Immature natural killer cell (primary cell): ENCODE measurements around the gene CDC42BPA. TPM values are rescaled to one million over a fixed set of nuclear protein-coding genes. Genes with fewer than 3 reads are reported as not detected.
A peak's percentile ranks its signal among the peaks of the same experiment; 100 is the strongest.

ENCODE experiments used
- DNase-seq, 3 donors: peaks; one replicate each; pipeline ENCODE4 v3.0.0; 2022; ENCODE audit warnings: mixed read lengths in 1 of 3
- H3K27ac Mint-ChIP-seq, 6 donors: one replicate each; pipeline ENCODE4 v1.8.0; 2020; ENCODE audit warnings: mixed read lengths in 6 of 6, mild to moderate bottlenecking in 5 of 6, inconsistent platforms in 4 of 6, moderate library complexity in 3 of 6
- H3K27me3 Mint-ChIP-seq, 3 donors: one replicate each; pipeline ENCODE4 v1.8.0; 2020 to 2021; ENCODE audit warnings: low read depth in 3 of 3, mild to moderate bottlenecking in 3 of 3, mixed read lengths in 3 of 3, moderate library complexity in 3 of 3, inconsistent platforms in 1 of 3
- H3K36me3 Mint-ChIP-seq, 3 donors: one replicate each; pipeline ENCODE4 v1.8.0; 2020; ENCODE audit warnings: mixed read lengths in 3 of 3, inconsistent platforms in 2 of 3, mild to moderate bottlenecking in 2 of 3
- H3K4me1 Mint-ChIP-seq, 2 donors: one replicate each; pipeline ENCODE4 v1.8.0; 2020; ENCODE audit warnings: inconsistent platforms in 2 of 2, mild to moderate bottlenecking in 2 of 2, mixed read lengths in 2 of 2, moderate library complexity in 1 of 2
- H3K4me3 Mint-ChIP-seq, 5 donors: one replicate each; pipeline ENCODE4 v1.8.0; 2020; ENCODE audit warnings: mild to moderate bottlenecking in 5 of 5, mixed read lengths in 5 of 5, inconsistent platforms in 3 of 5, moderate library complexity in 3 of 5
- H3K9me3 Mint-ChIP-seq, 6 donors: one replicate each; pipeline ENCODE4 v1.8.0; 2020; ENCODE audit warnings: mild to moderate bottlenecking in 6 of 6, mixed read lengths in 6 of 6, inconsistent platforms in 4 of 6, moderate library complexity in 3 of 6
- polyA plus RNA-seq, 3 donors: library from polyadenylated mRNA; unstranded; fragments of 300-500 nt; fragmentation: Illumina TruSeq; gene quantifications; one replicate each; pipeline ENCODE4 v1.2.3, GENCODE V29; 2021

CDC42BPA gene
- polyA plus RNA-seq, 3 donors from 2014 or later = 0.13 to 0.67 TPM; not detected in 1

DNA sequence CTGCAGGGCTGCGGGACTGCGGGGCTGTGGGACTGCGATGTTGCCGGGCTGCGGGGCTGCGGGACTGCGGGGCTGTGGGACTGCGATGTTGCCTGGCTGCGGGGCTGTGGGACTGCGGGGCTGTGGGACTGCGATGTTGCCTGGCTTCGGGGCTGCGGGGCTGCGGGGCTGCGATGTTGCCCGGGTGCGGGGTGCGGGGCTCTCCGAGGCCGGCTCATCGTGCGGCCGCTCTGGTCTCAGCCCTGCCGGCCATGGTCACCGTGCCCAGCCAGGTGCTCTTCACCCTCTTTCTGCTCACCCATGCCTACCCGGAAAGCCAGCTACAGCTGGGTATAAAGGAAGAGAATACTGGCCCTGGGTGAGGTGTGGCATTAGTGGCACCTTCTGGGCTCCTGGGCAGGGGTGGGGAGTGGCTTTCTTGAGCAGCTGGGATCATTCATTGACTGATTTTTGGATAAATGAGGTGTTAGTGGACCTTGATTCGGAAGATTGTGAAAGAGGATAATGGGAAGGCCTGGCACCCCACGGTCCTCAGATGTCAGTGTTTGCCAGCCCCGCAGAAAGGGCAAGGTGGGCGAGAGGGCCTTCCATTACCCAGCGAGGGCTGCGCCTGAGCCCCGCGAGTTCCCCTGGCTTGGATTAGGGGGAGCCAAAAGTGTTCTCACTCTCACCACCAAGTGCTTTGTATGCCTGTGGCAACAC lies 341.9 kb downstream of the CDC42BPA start:
- Mint-ChIP-seq H3K4me3 (no peak overlapping the region), H3K4me1 (peaks cover 2 to 8% of the 10 kb centered on the region in 2 donors), H3K27me3 (peaks cover 0 to 4% (median 0%) of the 10 kb centered on the region in 3 donors), H3K9me3 (peaks cover 0 to 4% (median 0%) of the 10 kb centered on the region in 6 donors), H3K36me3 (peaks cover 7 to 8% (median 8%) of the 10 kb centered on the region in 3 donors), H3K27ac (no peak overlapping the region)
- DNase-seq = no peak

DNA sequence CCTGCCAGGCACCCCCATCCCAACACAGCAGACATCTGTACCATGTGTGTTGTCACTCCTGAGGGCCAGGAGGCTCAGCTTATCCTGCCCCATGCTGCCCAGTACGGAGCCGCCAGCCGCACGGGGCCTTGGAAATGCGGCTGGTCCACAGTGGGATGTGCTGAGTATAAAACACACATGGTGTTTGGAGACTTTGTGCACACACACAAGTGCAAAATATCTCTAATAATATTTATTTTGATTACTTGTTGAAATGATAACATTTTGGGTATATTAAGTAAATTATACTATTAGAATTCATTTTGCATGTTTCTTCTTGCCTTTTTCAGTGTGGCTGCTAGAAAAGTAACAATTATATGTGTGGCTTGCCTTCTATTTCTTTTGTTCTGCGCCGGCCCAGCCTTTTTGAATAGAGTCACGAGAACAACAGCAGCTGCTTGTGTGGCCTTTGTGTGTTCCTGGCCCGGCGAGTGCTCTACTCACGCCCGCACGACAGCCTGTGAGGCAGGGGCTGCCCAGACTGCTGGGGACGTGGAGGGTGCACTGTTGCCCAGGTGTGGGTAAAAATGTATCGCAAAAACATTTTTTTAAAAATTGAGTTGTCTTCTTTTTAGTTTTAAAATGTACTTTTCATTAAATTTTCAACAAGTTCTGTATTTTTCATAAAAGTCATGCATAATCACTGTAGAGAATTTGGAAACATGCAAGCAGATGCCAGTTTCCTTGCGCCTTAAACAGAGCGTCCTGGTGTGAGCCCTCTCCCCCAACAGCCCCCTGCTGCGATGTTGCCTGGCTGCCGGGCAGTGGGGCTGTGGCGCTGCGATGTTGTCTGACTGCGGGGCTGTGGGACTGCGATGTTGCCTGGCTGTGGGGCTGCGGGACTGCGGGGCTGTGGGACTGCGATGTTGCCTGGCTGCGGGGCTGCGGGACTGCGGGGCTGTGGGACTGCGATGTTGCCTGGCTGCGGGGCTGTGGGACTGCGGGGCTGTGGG lies 342.7 kb downstream of the CDC42BPA start:
- Mint-ChIP-seq H3K36me3 (peaks cover 7 to 8% (median 8%) of the 10 kb centered on the region in 3 donors), H3K27ac (no peak overlapping the region), H3K4me3 (no peak overlapping the region)

DNA sequence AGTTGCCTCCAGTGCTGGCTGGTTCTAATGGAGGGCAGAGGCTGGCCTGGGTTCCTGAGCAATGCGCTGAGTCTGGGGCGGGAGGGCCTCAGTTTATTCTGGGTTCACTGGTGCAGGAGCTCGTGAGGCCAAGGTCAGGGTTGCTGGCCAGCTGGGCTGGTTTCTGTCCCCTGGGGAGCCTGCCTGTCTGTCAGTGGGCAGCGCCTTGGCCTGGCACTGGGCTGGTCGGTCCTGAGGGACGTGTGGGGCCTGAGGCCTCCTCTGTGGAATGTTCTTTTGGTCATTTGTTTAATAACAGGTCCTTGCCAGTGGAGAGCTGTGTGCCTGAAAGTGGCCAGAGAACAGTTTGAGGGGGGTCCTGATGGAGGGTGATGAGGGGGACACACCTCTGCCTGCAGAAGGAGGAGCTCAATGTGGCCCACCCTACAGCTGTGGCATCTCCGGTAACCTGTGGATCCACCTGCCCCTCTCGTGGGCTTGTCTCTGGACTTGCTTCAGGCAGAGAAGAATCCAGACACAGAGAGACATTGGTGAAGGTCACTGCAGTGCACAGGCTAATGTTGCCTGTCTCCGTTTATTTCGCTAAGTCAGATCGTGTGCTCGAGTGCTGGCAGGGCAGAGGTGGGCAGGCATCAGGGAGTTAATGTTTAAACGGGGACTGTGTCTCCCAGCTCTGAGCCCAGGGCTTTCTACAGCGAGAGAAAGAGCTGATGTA lies 343.6 kb downstream of the CDC42BPA start:
- Mint-ChIP-seq H3K4me3 (no peak overlapping the region), H3K4me1 (peaks cover 2 to 9% of the 10 kb centered on the region in 2 donors), H3K27ac (peak overlapping the region in 1 of 6 donors; percentile 58), H3K27me3 (peaks cover 0 to 4% (median 0%) of the 10 kb centered on the region in 3 donors), H3K36me3 (peaks cover 7 to 8% (median 8%) of the 10 kb centered on the region in 3 donors), H3K9me3 (peaks cover 0 to 4% (median 0%) of the 10 kb centered on the region in 6 donors)
- no peak for DNase-seq

More for the DNA sequence above, 342.7 kb downstream of the CDC42BPA start:
- peaks cover 0 to 4% (median 0%) of the 10 kb centered on the region in 3 donors for H3K27me3 Mint-ChIP-seq
- H3K9me3 Mint-ChIP-seq = peaks cover 0 to 4% (median 0%) of the 10 kb centered on the region in 6 donors
- peaks cover 2 to 9% of the 10 kb centered on the region in 2 donors for H3K4me1 Mint-ChIP-seq
- no peak for DNase-seq

DNA sequence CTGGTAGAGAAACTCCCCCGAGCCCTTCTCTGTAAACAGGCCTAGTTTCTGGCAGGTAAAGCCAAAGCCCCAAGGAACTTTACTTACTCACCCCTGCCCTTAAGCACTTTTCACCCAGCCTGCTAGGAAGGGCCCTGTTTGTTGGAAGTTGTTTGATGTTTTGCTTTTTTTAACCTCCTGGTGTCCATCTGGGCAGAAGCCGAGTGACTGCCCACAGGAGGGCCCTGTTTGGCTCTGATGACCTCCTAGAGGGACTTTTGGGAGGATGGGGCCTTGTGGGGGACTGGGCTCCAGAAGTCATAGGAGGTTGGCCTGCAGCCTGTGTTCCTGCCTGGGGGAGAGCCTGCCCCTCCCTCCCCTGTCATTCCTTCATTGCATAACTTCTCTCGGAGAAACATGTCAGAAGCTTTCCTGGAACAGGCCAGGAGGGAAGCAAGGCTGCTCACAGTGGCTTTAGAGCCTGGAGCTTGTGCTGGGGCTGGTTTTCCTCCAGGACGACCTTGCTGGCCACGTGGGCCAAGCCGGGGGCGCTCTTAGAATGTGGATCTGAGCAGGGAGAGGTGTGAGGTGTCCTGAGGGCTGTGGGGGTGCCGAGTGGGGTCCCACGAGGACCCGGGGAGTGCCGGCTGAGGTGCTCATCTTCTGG lies 344.3 kb downstream of the CDC42BPA start:
- peaks cover 8 to 13% (median 10%) of the 10 kb centered on the region in 3 donors for H3K36me3 Mint-ChIP-seq
- DNase-seq = no peak
- peaks cover 2 to 9% of the 10 kb centered on the region in 2 donors for H3K4me1 Mint-ChIP-seq
- H3K4me3 Mint-ChIP-seq = no peak overlapping the region
- H3K9me3 Mint-ChIP-seq = peaks cover 0 to 4% (median 0%) of the 10 kb centered on the region in 6 donors
- no peak overlapping the region for H3K27ac Mint-ChIP-seq
- peaks cover 0 to 4% (median 0%) of the 10 kb centered on the region in 3 donors for H3K27me3 Mint-ChIP-seq

DNA sequence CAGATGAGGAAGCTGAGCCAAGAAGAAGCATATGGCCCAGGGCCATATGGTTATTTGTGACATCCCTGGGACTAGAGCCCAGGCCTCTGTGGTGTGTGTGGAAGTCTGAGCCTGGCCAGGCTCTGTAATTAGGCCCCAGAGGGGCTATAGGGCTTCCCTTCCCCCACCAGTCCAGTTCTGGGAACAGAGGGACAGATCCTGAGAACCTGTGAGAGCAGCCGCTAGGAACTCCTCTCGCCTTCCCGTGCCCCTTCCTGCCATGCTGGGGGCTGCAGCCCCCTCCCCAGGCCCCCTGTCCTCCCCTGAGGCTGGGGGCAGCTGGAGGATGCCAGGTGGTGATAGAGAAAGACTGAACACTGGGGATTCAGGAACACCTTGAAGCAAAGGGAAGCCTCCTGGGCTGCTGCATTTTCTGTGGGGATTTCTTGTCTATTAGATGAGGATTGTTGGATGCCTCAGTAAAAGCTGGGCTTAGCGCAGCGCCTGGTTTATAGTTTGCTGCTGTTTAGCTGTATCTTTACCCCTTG lies 344.9 kb downstream of the CDC42BPA start:
- Mint-ChIP-seq H3K36me3 (peaks cover 10 to 19% (median 10%) of the 10 kb centered on the region in 3 donors), H3K4me1 (peaks cover 2 to 9% of the 10 kb centered on the region in 2 donors), H3K27ac (no peak overlapping the region), H3K4me3 (no peak overlapping the region), H3K9me3 (peaks cover 0 to 4% (median 0%) of the 10 kb centered on the region in 6 donors), H3K27me3 (peaks cover 0 to 4% (median 0%) of the 10 kb centered on the region in 3 donors)
- DNase-seq = no peak

DNA sequence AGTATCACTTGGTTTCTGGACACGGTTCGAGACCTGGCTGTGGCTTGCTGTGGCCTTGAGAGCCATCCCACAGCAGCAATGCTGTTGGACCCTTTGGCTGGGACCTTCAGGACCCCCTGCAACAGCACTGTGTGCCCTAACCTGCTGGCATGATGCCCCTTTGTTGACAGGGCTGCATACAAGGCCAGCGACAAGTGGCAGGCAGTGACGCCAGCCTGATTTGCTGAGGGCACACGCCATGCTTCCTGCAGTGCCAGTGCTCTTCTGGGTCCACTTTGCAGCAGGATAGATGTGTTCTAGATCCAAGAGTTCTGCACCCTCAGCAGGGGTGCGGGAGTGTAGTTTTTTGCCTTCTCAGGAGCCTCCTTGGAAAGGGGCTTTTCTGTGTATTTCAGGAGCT lies 345.4 kb downstream of the CDC42BPA start:
- H3K4me1 Mint-ChIP-seq = peaks cover 2 to 9% of the 10 kb centered on the region in 2 donors
- H3K27me3 Mint-ChIP-seq = peaks cover 0 to 4% (median 0%) of the 10 kb centered on the region in 3 donors
- H3K4me3 Mint-ChIP-seq = no peak overlapping the region
- H3K9me3 Mint-ChIP-seq = peaks cover 0 to 4% (median 0%) of the 10 kb centered on the region in 6 donors
- H3K36me3 Mint-ChIP-seq = peaks cover 10 to 22% (median 12%) of the 10 kb centered on the region in 3 donors
- no peak overlapping the region for H3K27ac Mint-ChIP-seq
- DNase-seq = no peak

DNA sequence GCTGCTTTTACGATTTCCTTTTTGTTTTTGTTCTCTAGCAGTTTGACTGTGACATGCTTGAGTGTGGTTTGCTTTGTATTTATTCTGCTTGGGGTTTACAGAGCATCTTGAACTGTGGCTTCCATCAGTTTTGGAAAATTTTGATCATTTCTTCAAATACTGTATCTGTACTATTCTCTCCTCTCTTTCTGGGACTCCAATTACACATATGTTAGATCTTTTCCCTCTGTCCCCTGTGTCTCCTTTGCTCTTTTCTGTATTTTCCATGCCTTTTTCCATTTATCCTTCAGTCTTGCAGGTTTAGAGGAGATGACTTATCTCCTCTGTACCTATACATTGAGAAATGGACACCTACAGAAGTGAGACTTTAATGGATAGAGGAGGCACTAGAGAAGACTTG lies 346.5 kb downstream of the CDC42BPA start:
- Mint-ChIP-seq H3K4me1 (peaks cover 2 to 9% of the 10 kb centered on the region in 2 donors), H3K27ac (no peak overlapping the region), H3K4me3 (no peak overlapping the region), H3K36me3 (peaks cover 10 to 26% (median 15%) of the 10 kb centered on the region in 3 donors), H3K27me3 (peaks cover 0 to 4% (median 0%) of the 10 kb centered on the region in 3 donors), H3K9me3 (peaks cover 0 to 4% (median 0%) of the 10 kb centered on the region in 6 donors)
- DNase-seq = no peak

DNA sequence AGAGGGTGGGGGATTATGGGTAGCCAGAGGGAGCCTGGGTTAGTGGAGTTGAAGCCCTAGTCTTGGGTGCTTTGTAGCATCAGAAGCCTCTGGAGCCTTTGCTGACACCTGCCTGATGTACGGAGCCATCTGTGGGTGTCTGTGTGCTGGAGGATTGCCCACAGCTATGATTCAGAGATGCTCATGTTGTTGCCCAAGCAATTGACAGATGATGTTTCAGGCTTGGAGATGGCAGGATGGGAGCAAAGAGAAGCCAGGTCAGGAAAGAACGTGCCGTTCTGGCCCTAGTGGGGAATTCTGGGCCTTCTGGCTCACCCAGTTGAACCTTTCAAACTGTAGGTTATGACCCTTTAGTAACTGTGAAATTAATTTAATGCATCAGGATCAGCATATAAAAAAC lies 350.6 kb downstream of the CDC42BPA start:
- DNase-seq = no peak
- Mint-ChIP-seq H3K4me3 (no peak overlapping the region), H3K4me1 (peaks cover 4 to 9% of the 10 kb centered on the region in 2 donors), H3K27me3 (peaks cover 0 to 4% (median 0%) of the 10 kb centered on the region in 3 donors), H3K36me3 (peaks cover 10 to 37% (median 23%) of the 10 kb centered on the region in 3 donors), H3K27ac (no peak overlapping the region), H3K9me3 (peaks cover 0 to 4% (median 0%) of the 10 kb centered on the region in 6 donors)

DNA sequence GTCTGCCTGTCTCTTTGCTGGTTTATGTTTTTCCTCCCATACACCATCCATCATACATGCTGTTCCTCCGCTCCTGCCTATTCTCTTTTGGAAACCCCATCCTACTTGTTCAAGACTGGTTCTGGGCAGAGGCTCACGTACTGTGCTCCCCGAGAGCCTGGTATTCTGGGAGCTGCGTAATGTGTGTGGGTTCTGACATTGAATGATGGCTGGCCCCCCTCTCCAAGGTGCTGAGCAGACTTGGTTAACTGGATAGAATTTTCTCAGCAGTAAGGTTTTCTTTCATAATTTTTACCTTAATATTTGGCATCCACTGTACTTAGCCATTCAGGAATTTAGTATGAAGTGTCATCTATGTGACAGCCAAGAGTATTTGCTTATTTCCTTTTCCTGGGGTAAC lies 351.6 kb downstream of the CDC42BPA start:
- H3K27me3 Mint-ChIP-seq = peaks cover 0 to 2% (median 0%) of the 10 kb centered on the region in 3 donors

DNA sequence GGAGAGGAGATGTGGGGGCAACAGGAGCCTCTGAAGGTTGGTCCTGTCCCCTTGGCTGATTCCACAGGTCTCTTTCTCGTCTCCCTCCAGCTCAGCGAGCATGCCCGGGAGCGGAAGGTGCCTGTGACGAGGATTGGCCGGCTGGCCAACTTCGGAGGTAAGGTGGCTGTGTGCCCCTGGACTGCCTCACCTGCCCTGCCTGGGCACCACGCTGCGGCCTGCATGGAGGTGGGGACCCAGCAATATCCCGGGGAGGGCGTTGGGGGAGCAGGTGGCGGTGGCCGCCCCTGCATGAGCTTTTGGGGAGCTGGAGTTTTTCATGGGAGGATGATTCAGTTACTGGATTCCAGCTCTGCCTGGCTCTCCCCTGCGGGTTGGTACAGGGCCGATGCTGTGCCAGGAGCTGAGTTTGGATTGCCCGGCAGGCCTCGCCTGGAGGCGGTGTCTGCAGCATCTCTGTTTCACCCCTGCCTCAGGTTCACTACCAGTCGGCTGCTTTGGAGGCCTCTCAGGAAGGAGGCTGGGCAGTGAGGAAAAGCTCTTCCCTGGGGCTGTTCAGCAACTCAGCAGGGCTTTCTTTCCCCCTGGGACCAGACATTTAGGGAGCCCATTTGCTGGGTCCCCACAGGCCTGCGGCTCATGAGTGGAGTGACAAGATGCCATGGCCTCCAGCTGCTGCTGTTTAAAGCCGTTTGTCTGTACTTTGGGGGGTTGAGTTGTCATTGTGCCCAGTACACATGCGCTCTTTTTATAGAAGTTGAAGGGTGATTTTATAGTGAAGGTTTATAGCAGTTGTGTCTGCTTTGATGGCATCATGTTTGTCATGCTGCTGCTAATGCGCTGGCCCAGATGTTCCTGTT lies 352.5 kb downstream of the CDC42BPA start:
- peaks cover 0 to 2% (median 0%) of the 10 kb centered on the region in 3 donors for H3K27me3 Mint-ChIP-seq
- H3K27ac Mint-ChIP-seq = no peak overlapping the region
- peaks cover 0 to 2% of the 10 kb centered on the region in 2 donors for H3K4me1 Mint-ChIP-seq
- no peaks in the 10 kb centered on the region for H3K9me3 Mint-ChIP-seq
- H3K4me3 Mint-ChIP-seq = no peak overlapping the region
- DNase-seq = no peak
- peaks cover 3 to 29% (median 15%) of the 10 kb centered on the region in 3 donors for H3K36me3 Mint-ChIP-seq

More for the DNA sequence above, 351.6 kb downstream of the CDC42BPA start:
- no peak for DNase-seq
- Mint-ChIP-seq H3K4me1 (peaks cover 2 to 3% of the 10 kb centered on the region in 2 donors), H3K9me3 (peaks cover 0 to 2% (median 0%) of the 10 kb centered on the region in 6 donors), H3K4me3 (no peak overlapping the region), H3K27ac (no peak overlapping the region), H3K36me3 (peaks cover 6 to 32% (median 18%) of the 10 kb centered on the region in 3 donors)

DNA sequence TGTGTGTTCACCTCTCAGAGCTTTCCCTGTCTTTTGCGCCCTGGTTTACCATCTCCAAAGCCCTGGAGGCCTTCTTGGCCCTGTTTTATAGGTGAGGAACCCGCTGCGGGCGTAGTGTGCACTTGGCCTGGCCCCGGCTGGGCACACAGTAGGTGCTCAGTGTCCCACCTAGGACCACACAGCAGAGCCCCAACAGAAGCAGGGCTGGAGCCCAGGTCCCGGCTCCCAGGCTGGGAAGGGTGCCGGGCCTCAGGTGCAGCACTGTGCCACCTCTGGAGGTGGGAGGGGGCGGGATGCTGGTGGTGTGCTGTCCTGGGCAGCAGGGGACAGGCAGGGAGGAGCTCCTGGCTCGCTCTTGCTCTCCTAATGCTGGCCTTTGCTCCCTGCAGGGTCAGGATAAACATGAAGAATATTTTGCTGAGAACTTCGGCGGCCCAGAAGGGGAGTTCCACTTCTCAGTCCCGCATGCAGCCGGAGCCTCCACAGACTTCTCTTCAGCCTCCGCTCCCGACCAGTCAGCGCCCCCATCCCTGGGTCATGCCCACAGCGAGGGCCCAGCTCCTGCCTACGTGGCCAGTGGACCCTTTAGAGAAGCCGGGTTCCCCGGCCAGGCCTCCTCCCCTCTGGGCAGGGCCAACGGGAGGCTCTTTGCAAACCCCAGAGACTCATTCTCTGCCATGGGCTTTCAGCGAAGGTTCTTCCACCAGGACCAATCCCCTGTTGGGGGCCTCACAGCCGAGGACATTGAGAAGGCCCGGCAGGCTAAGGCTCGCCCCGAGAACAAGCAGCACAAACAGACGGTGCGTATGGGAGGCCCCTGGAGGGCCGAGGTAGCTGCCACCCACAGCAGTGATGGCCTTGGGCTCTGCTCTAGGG lies 353.4 kb downstream of the CDC42BPA start:
- no peak for DNase-seq
- no peak overlapping the region for H3K4me3 Mint-ChIP-seq
- peak overlapping the region in 1 of 6 donors; percentile 32 for H3K27ac Mint-ChIP-seq
- peaks cover 0 to 2% (median 0%) of the 10 kb centered on the region in 3 donors for H3K27me3 Mint-ChIP-seq
- H3K9me3 Mint-ChIP-seq = no peaks in the 10 kb centered on the region
- H3K36me3 Mint-ChIP-seq = peaks cover 3 to 29% (median 15%) of the 10 kb centered on the region in 3 donors
- peaks cover 2% of the 10 kb centered on the region in 2 donors for H3K4me1 Mint-ChIP-seq
